OCI-LY7 (cell line): ENCODE measurements around the gene USO1.

Experiments used
- EZH2phosphoT487 ChIP-seq: fragments of 200-600 bp; sonication (generic); IDR thresholded peaks from 2 replicates; pipeline ENCODE4 v1.6.1; 2018; ENCODE audit warnings: low read depth, borderline replicate concordance, mild to moderate bottlenecking, mixed run types, antibody characterized with exemption, low read length, moderate library complexity, mixed read lengths
- TF ChIP-seq, protein P1 (sequence below): fragments of 200-600 bp; sonication (generic); conservative IDR thresholded peaks from 2 replicates; pipeline ENCODE4 v1.5.1; 2014; ENCODE audit warnings: mild to moderate bottlenecking, antibody characterized with exemption, low read length, moderate library complexity, mixed read lengths

DNA sequence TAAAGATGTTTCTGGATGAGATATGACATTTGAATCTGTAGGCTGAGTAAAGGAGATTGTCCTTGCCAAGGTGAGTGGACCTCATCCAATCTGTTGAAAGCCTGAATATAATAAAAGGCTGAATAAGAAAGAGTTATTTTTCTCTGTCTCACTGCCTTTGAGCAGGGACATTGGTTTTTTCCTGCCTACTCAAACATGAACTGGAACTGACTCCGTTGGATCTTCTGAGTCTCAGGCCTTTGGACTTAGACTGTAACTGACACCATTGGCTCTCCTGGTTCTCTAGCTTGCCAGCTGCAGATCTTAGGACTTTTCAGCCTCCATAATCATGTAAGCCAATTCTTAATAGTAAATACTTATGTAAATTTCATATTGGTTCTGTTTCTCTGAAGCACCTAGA lies 134.3 kb downstream of the USO1 start:
- TF ChIP-seq, protein P1, sequence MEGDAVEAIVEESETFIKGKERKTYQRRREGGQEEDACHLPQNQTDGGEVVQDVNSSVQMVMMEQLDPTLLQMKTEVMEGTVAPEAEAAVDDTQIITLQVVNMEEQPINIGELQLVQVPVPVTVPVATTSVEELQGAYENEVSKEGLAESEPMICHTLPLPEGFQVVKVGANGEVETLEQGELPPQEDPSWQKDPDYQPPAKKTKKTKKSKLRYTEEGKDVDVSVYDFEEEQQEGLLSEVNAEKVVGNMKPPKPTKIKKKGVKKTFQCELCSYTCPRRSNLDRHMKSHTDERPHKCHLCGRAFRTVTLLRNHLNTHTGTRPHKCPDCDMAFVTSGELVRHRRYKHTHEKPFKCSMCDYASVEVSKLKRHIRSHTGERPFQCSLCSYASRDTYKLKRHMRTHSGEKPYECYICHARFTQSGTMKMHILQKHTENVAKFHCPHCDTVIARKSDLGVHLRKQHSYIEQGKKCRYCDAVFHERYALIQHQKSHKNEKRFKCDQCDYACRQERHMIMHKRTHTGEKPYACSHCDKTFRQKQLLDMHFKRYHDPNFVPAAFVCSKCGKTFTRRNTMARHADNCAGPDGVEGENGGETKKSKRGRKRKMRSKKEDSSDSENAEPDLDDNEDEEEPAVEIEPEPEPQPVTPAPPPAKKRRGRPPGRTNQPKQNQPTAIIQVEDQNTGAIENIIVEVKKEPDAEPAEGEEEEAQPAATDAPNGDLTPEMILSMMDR, result no peak
- no peak for TF ChIP-seq EZH2phosphoT487
